Measurements from ENCODE around the gene NUP214. TPM values are rescaled to one million over a fixed set of nuclear protein-coding genes. Genes with fewer than 3 reads are reported as not detected.

NUP214 gene
- total and polyA plus RNA-seq, 2 of the 8 experiments (the other 6 are each of a cell fraction or from before 2014, with no cell fraction given): 28.6 to 50.2 TPM

- TF ChIP-seq FOSL1 (IDR thresholded peaks at IDR 0.05; ENCODE audit: insufficient read depth, low read depth, low read length) (no peak), SIX5 (IDR thresholded peaks at IDR 0.05; ENCODE audit: low read depth, low read length) (no peak), SRF (IDR thresholded peaks at IDR 0.05; ENCODE audit: low read depth, low read length) (no peak), CHD2 (IDR thresholded peaks at IDR 0.05; ENCODE audit: low read length) (no peak), ASH2L (IDR thresholded peaks at IDR 0.05; ENCODE audit: low read length) (no peak), SP4 (IDR thresholded peaks at IDR 0.05; ENCODE audit: low read length) (no peak)
Observed at GRCh38 chr9:131084661-131085369, 40.6 kb upstream of the NUP214 start (continued).

Measured in H1 (cell line).